ENCODE data around the gene CUX1.
"Not testable (repeated sequence)": the region's sequence is repeated elsewhere in the genome, so short reads cannot be mapped to it uniquely, and the experiment has no call there.

The CUX1 gene

GRCh38 chr7:102216573-102217314, 399.3 kb downstream of the CUX1 start:
- DNase-seq (ENCODE audit: low read depth), result no peak

GRCh38 chr7:102220229-102220850, 402.9 kb downstream of the CUX1 start:
- no peak for DNase-seq (ENCODE audit: low read depth)

GRCh38 chr7:102220960-102221800, 403.8 kb downstream of the CUX1 start:
- no peak for DNase-seq (ENCODE audit: low read depth)

- no peak for DNase-seq (ENCODE audit: low read depth)
Measured at GRCh38 chr7:102221961-102222360, 404.5 kb downstream of the CUX1 start.

GRCh38 chr7:102222445-102222844, 405.0 kb downstream of the CUX1 start:
- no peak for DNase-seq (ENCODE audit: low read depth)

GRCh38 chr7:102223184-102223583, 405.8 kb downstream of the CUX1 start:
- DNase-seq (ENCODE audit: low read depth), result no peak

- DNase-seq (ENCODE audit: low read depth), result no peak
Measured at GRCh38 chr7:102225025-102225424, 407.6 kb downstream of the CUX1 start.

GRCh38 chr7:102227371-102227770, 409.9 kb downstream of the CUX1 start:
- DNase-seq (ENCODE audit: low read depth), result no peak

GRCh38 chr7:102228935-102229334, 411.5 kb downstream of the CUX1 start:
- no peak for DNase-seq (ENCODE audit: low read depth)

- not testable (repeated sequence) for DNase-seq (ENCODE audit: low read depth)
Measured at GRCh38 chr7:102230162-102230561, 412.7 kb downstream of the CUX1 start.

- no peak for DNase-seq (ENCODE audit: low read depth)
Measured at GRCh38 chr7:102230593-102230992, 413.2 kb downstream of the CUX1 start.

- DNase-seq (ENCODE audit: low read depth), result no peak
Measured at GRCh38 chr7:102232611-102233286, 415.3 kb downstream of the CUX1 start.

- DNase-seq (ENCODE audit: low read depth), result no peak
Measured at GRCh38 chr7:102234131-102234530, 416.7 kb downstream of the CUX1 start.

- no peak for DNase-seq (ENCODE audit: low read depth)
Measured at GRCh38 chr7:102234801-102235550, 417.6 kb downstream of the CUX1 start.

GRCh38 chr7:102236102-102236501, 418.7 kb downstream of the CUX1 start:
- no peak for DNase-seq (ENCODE audit: low read depth)

- DNase-seq (ENCODE audit: low read depth), result no peak
Measured at GRCh38 chr7:102236592-102237287, 419.3 kb downstream of the CUX1 start.

- DNase-seq (ENCODE audit: low read depth), result no peak
Measured at GRCh38 chr7:102239206-102239820, 421.9 kb downstream of the CUX1 start.

GRCh38 chr7:102241431-102241830, 424.0 kb downstream of the CUX1 start:
- DNase-seq (ENCODE audit: low read depth), result no peak

- DNase-seq (ENCODE audit: low read depth), result no peak
Measured at GRCh38 chr7:102244601-102245000, 427.2 kb downstream of the CUX1 start.

GRCh38 chr7:102248081-102248455, 430.6 kb downstream of the CUX1 start:
- DNase-seq (ENCODE audit: low read depth), result no peak
